Heart left ventricle (tissue), 16 donors: ENCODE measurements around the gene PEAK1. TPM values are rescaled to one million over a fixed set of nuclear protein-coding genes. Genes with fewer than 3 reads are reported as not detected.

ENCODE experiments used
- ATAC-seq, 4 donors: fragments of 200-7000 bp; cut with Tn5 transposase; one replicate each; pipeline ENCODE4 v1.9.1; 2020 to 2022; ENCODE audit warnings: moderate library complexity in 4 of 4, mild to moderate bottlenecking in 3 of 4, moderate number of reproducible peaks in 1 of 4
- DNase-seq, 5 donors: peaks; one replicate each; pipeline ENCODE4 v3.0.0-alpha.2; 2020
- H3K27ac ChIP-seq, 12 donors: fragments of 200-600 bp; sonication (generic) in 4 of 12; one replicate each; pipeline versions ENCODE4 v1.5.0 to v1.8.0; 2016 to 2022; ENCODE audit warnings: mild to moderate bottlenecking in 2 of 12
- H3K27me3 ChIP-seq, 9 donors: fragments of 200-600 bp; sonication (generic) in 2 of 9; one replicate each; pipeline versions ENCODE4 v1.5.1 to v1.8.0; 2016 to 2022; ENCODE audit warnings: mild to moderate bottlenecking in 3 of 9
- H3K36me3 ChIP-seq, 9 donors: fragments of 200-600 bp; sonication (generic) in 2 of 9; one replicate each; pipeline versions ENCODE4 v1.5.0 to v1.8.0; 2018 to 2022; ENCODE audit warnings: mild to moderate bottlenecking in 2 of 9
- H3K4me1 ChIP-seq, 12 donors: fragments of 200-600 bp; sonication (generic) in 4 of 12; one replicate each; pipeline versions ENCODE4 v1.5.0 to v1.8.0; 2016 to 2022; ENCODE audit warnings: mild to moderate bottlenecking in 3 of 12
- H3K4me3 ChIP-seq, 12 donors: fragments of 200-600 bp; sonication (generic) in 4 of 12; one replicate each; pipeline versions ENCODE4 v1.5.0 to v1.8.0; 2017 to 2022; ENCODE audit warnings: mild to moderate bottlenecking in 9 of 12, moderate library complexity in 4 of 12
- H3K9me3 ChIP-seq, 12 donors: fragments of 200-600 bp; sonication (generic) in 4 of 12; one replicate each; pipeline versions ENCODE4 v1.5.0 to v1.8.0; 2016 to 2022; ENCODE audit warnings: mild to moderate bottlenecking in 1 of 12
- POLR2A ChIP-seq, 2 donors: fragments of 450-650 bp; IDR thresholded peaks; one replicate each; pipeline ENCODE4 v1.6.1; 2017; ENCODE audit warnings: antibody characterized with exemption in 2 of 2, mild to moderate bottlenecking in 2 of 2, moderate library complexity in 2 of 2
- WGBS, 4 donors: extraction: QIAGEN DNeasy Blood & Tissue Kit in 2 of 4; methylation state at CpG; one replicate each; pipeline versions ENCODE4 v1.1.5 to v1.1.7; 2013 to 2018; 5-methylcytosine and 5-hydroxymethylcytosine counted together
- intact Hi-C, 10 donors: fragments of 100-400 bp; cut with DNase I; formaldehyde crosslinking; loops; one replicate each; pipeline versions ENCODE4 v1.11.1 to v1.14.2; 2022
- polyA plus RNA-seq, 2 donors: library from polyadenylated mRNA; stranded (reverse); fragments of 200-250 nt; gene quantifications; one replicate each; pipeline ENCODE4 v1.2.3, GENCODE V29; 2013
- total RNA-seq, 9 donors: library from RNA; depleted of rRNA in 2 of 9; stranded (reverse); fragments of >200 nt in 2 of 9; fragmentation: NEBNext Ultra II Directional in 3 of 9; extraction: Animal tissue kit (Norgen Biotek cat#: 25700) in 3 of 9; gene quantifications; one replicate each; pipeline versions ENCODE4 v1.1.0 to v1.2.4, GENCODE V29; 2016 to 2023
- TF ChIP-seq, protein P1 (sequence below), 12 donors: fragments of 200-600 bp; sonication (generic) in 4 of 12; IDR thresholded peaks; one replicate each; pipeline versions ENCODE4 v1.5.0 to v1.8.0; 2018 to 2022; ENCODE audit warnings: antibody characterized with exemption in 12 of 12, mild to moderate bottlenecking in 5 of 12
- donor health status: ischemic (EF 13 %, LVEDD 7.1; RV severe dilation, severe dysfunction).
- donor health status: healthy with polysubstance abuse.
- donor health status: DM: no; HTN: yes; CAD: no.
- donor health status: DM: no; HTN: no; CAD: no.
- donor health status: ischemic (EF 25% LVEDD 6.9; RV normal size, moderate dysfunction).
- donor health status: ischemic (EF 25% LVEDD 5.7; RV mildly dilated, moderate dysfunction).
- donor health status: healthy.
- donor health status: DM: yes; HTN: yes; CAD: no.
- donor health status: ischemic (EF 35%, LVEDD 5.7; RV mildly dilated, moderate dysfunction).
- donor health status: nonischemic (EF 11% LVEDD 7.7; RV severe dilation, severe dysfunction).
- donor health status: DM: yes; HTN: yes; CAD: no.
- donor health status: PGD.
- donor health status: ischemic (EF 29% LVEDD 5.4; RV normal size, mild dysfunction).
- donor health status: nonischemic (EF 23%, LVEDD 6.1; RV moderate dilation, normal function).

The PEAK1 gene
- total and polyA plus RNA-seq, 11 donors = 12.8 to 139 (median 86.3) TPM

DNA sequence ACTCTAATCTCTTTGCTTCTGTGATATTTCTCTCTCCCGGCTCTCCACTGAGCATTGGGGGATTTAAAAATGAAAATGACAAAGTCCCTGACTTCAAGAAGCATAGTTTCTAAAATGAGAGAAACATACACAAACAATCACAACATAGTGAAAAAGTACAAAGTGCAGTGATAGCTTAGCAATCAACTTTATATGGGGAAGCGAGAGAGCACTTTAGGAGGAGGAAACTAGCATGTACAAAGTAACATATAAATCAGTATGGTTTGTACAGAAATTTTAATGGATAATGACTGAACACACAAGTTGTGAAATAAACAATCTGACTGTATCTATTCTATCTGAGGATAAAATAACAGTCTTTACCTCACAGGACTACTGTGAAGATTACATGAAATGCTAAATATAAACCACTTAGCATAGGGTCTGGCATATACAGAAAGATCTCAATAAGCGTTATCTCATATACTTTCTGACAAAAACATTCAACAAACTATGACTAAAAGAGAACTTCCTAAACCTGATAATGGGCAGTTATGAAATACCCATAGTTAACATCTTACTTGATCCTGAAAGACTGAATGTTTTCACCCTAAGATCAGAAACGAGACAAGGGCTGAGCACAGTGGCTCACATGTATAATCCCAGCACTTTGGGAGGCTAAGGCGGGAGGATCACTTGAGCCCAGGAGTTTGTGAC lies 61.2 kb downstream of the PEAK1 start:
- H3K4me3 ChIP-seq = no peak overlapping the region
- H3K36me3 ChIP-seq = peaks cover 0 to 21% (median 10%) of the 10 kb centered on the region in 9 donors
- ATAC-seq (no peak), DNase-seq (no peak)
- H3K4me1 ChIP-seq = peaks cover 2 to 36% (median 22%) of the 10 kb centered on the region in 12 donors
- TF ChIP-seq POLR2A (IDR thresholded peaks at IDR 0.05) = no peak
- TF ChIP-seq, protein P1, sequence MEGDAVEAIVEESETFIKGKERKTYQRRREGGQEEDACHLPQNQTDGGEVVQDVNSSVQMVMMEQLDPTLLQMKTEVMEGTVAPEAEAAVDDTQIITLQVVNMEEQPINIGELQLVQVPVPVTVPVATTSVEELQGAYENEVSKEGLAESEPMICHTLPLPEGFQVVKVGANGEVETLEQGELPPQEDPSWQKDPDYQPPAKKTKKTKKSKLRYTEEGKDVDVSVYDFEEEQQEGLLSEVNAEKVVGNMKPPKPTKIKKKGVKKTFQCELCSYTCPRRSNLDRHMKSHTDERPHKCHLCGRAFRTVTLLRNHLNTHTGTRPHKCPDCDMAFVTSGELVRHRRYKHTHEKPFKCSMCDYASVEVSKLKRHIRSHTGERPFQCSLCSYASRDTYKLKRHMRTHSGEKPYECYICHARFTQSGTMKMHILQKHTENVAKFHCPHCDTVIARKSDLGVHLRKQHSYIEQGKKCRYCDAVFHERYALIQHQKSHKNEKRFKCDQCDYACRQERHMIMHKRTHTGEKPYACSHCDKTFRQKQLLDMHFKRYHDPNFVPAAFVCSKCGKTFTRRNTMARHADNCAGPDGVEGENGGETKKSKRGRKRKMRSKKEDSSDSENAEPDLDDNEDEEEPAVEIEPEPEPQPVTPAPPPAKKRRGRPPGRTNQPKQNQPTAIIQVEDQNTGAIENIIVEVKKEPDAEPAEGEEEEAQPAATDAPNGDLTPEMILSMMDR (IDR thresholded peaks at IDR 0.05) = no peak
- intact Hi-C loops = no loop called here
- WGBS, 4 donors = 75 to 79% (median 77%) methylated on average over 5 of the region's 5 CpGs
- H3K27ac ChIP-seq = no peak overlapping the region
- no peaks in the 10 kb centered on the region for H3K27me3 ChIP-seq
- no peaks in the 10 kb centered on the region for H3K9me3 ChIP-seq

DNA sequence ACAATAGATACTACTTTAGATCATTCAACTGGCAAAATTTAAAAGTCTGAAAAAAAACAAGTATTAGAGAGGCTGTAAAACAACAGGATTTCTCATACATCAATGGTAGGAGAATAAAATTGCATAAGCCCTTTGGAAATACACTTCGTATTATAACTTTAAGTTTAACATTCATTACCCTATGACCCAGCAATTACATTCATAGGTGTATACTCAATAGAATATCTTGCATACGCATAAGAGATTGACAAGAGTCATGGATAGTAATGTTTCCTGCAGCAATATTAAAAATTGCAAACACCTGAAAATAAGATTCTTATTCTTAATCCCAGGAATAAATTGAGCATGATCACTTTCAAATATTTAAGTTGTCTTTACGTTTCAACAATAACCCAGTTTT lies 63.6 kb downstream of the PEAK1 start:
- H3K4me3 ChIP-seq = no peak overlapping the region
- DNase-seq (no peak), ATAC-seq (no peak)
- no peaks in the 10 kb centered on the region for H3K9me3 ChIP-seq
- TF ChIP-seq, protein P1 (IDR thresholded peaks at IDR 0.05) = no peak
- TF ChIP-seq POLR2A (IDR thresholded peaks at IDR 0.05) = no peak
- H3K36me3 ChIP-seq = peaks cover 0 to 8% (median 0%) of the 10 kb centered on the region in 9 donors
- no peak overlapping the region for H3K27ac ChIP-seq
- peaks cover 2 to 53% (median 33%) of the 10 kb centered on the region in 12 donors for H3K4me1 ChIP-seq
- no peaks in the 10 kb centered on the region for H3K27me3 ChIP-seq
- WGBS, 4 donors = 95 to 99% (median 96%) methylated on average over 3 of the region's 3 CpGs
- intact Hi-C loops = no loop called here

GRCh38 chr15:77355321-77355720 lies 64.6 kb downstream of the PEAK1 start:
- no peaks in the 10 kb centered on the region for H3K9me3 ChIP-seq
- peaks cover 0 to 5% (median 0%) of the 10 kb centered on the region in 9 donors for H3K36me3 ChIP-seq
- no peaks in the 10 kb centered on the region for H3K27me3 ChIP-seq
- 97 to 98% (median 97%) methylated on average over 3 of the region's 3 CpGs for WGBS, 4 donors
- ATAC-seq (no peak), DNase-seq (no peak)
- TF ChIP-seq POLR2A (IDR thresholded peaks at IDR 0.05) = no peak
- TF ChIP-seq, protein P1 (IDR thresholded peaks at IDR 0.05) = no peak
- peaks cover 2 to 62% (median 33%) of the 10 kb centered on the region in 12 donors for H3K4me1 ChIP-seq
- H3K4me3 ChIP-seq = no peak overlapping the region
- no peak overlapping the region for H3K27ac ChIP-seq
- intact Hi-C loops = no loop called here

- H3K9me3 ChIP-seq = no peaks in the 10 kb centered on the region
- H3K4me1 ChIP-seq = peaks cover 2 to 70% (median 41%) of the 10 kb centered on the region in 12 donors
- no peak for DNase-seq
- TF ChIP-seq, protein P1 (IDR thresholded peaks at IDR 0.05) = no peak
- no peak for TF ChIP-seq POLR2A (IDR thresholded peaks at IDR 0.05)
- intact Hi-C loops = loop anchor here in 1 of 10 donors (5.0 kb wide), 1 partner anchor 63 kb away; no protein-coding TSS in a partner anchor
- no peak overlapping the region for H3K4me3 ChIP-seq
- peaks cover 0 to 5% (median 0%) of the 10 kb centered on the region in 9 donors for H3K36me3 ChIP-seq
- no peak for ATAC-seq
- no peaks in the 10 kb centered on the region for H3K27me3 ChIP-seq
- H3K27ac ChIP-seq = no peak overlapping the region
Observed at GRCh38 chr15:77354063-77354462, 65.8 kb downstream of the PEAK1 start.
